H1 (cell line): ENCODE data around the gene KIN. TPM values are rescaled to one million over a fixed set of nuclear protein-coding genes. Genes with fewer than 3 reads are reported as not detected.

Source experiments
- CTCF ChIA-PET: fragments of 300-600 bp; sonication (Branson Sonifier 250); formaldehyde crosslinking; loops from one replicate; lab custom pipeline; 2021; ENCODE audit not compliant: partially characterized antibody; lab: Charles Lee
- POLR2A ChIA-PET: fragments of 300-600 bp; sonication (Branson Sonifier 250); formaldehyde crosslinking; loops from one replicate; lab custom pipeline; 2021; ENCODE audit warnings: inconsistent platforms; ENCODE audit not compliant: partially characterized antibody; lab: Charles Lee
- DNase-seq, 2 experiments: peaks; one replicate each; pipeline versions ENCODE4 v3.0.0 to v3.0.0-alpha.2; 2010 to 2022; ENCODE audit warnings: low spot score in 2 of 2, low read depth in 1 of 2, mixed read lengths in 1 of 2
- FAIRE-seq: peaks from 2 replicates; lab custom pipeline; 2011; peaks lifted over from hg19 to GRCh38; lab: Jason Lieb, UNC
- H2AFZ ChIP-seq: 2 replicates; pipeline ENCODE4 v1.8.1; 2012; ENCODE audit warnings: low read length, inconsistent platforms
- H2AK5ac ChIP-seq: 2 replicates; pipeline ENCODE4 v1.6.1; 2013; ENCODE audit warnings: low read depth, low read length
- H2BK120ac ChIP-seq: replicated peaks from 2 replicates; pipeline ENCODE3; 2013; ENCODE audit warnings: low read depth, low read length, inconsistent platforms
- H2BK12ac ChIP-seq: 2 replicates; pipeline ENCODE4 v1.6.1; 2013; ENCODE audit warnings: low read depth, low read length
- H2BK15ac ChIP-seq: 2 replicates; pipeline ENCODE4 v1.6.1; 2013; ENCODE audit warnings: low read length
- H2BK20ac ChIP-seq: 2 replicates; pipeline ENCODE4 v1.6.1; 2013; ENCODE audit warnings: low read length
- H2BK5ac ChIP-seq: 2 replicates; pipeline ENCODE4 v1.6.1; 2013; ENCODE audit warnings: low read depth, low read length
- H3K14ac ChIP-seq: 2 replicates; pipeline ENCODE4 v1.6.1; 2013; ENCODE audit warnings: inconsistent platforms; ENCODE audit not compliant: insufficient read length
- H3K18ac ChIP-seq: 2 replicates; pipeline ENCODE4 v1.6.1; 2013; ENCODE audit warnings: low read length; ENCODE audit errors: extremely low read depth
- H3K23ac ChIP-seq: 2 replicates; pipeline ENCODE4 v1.6.1; 2013; ENCODE audit warnings: inconsistent platforms; ENCODE audit not compliant: insufficient read length
- H3K23me2 ChIP-seq: 2 replicates; pipeline ENCODE4 v1.6.1; 2013; ENCODE audit warnings: low read depth, low read length
- H3K27ac ChIP-seq: 2 replicates; pipeline ENCODE4 v1.6.1; 2011; ENCODE audit warnings: low read depth, low read length, inconsistent platforms
- H3K27me3 ChIP-seq, 4 experiments: replicated peaks in 1 of 4; 1 replicate in 1 of 4; 2 replicates in 3 of 4; pipeline versions ENCODE4 v1.6.1 to v1.8.1; 2011 to 2013; ENCODE audit warnings: low read length in 3 of 4, mild to moderate bottlenecking in 3 of 4, inconsistent platforms in 2 of 4, mixed read lengths in 2 of 4, moderate library complexity in 1 of 4; ENCODE audit not compliant: control insufficient read depth in 3 of 4, insufficient read depth in 3 of 4; ENCODE audit errors: extremely low read depth in 1 of 4
- H3K36me3 ChIP-seq, 4 experiments: 2 replicates each; pipeline versions ENCODE4 v1.6.1 to v1.8.1; 2011 to 2013; ENCODE audit warnings: mild to moderate bottlenecking in 4 of 4, low read length in 3 of 4, moderate library complexity in 2 of 4, control low read depth in 1 of 4, inconsistent platforms in 1 of 4; ENCODE audit not compliant: insufficient read depth in 4 of 4, control insufficient read depth in 2 of 4
- H3K4ac ChIP-seq: replicated peaks from 2 replicates; pipeline ENCODE3; 2013; ENCODE audit warnings: low read length, low read depth, mixed read lengths, inconsistent platforms; ENCODE audit not compliant: insufficient read length
- H3K4me1 ChIP-seq, 4 experiments: replicated peaks in 1 of 4; 1 replicate in 1 of 4; 2 replicates in 3 of 4; pipeline versions ENCODE4 v1.6.1 to v1.8.1; 2011 to 2013; ENCODE audit warnings: low read length in 3 of 4, inconsistent platforms in 2 of 4, mixed read lengths in 1 of 4; ENCODE audit not compliant: insufficient read depth in 4 of 4, control insufficient read depth in 3 of 4
- H3K4me2 ChIP-seq, 2 experiments: 2 replicates each; pipeline versions ENCODE4 v1.6.1 to v1.8.1; 2011 to 2013; ENCODE audit warnings: low read depth in 2 of 2, low read length in 2 of 2, control low read depth in 1 of 2, inconsistent platforms in 1 of 2, mild to moderate bottlenecking in 1 of 2; ENCODE audit not compliant: insufficient read depth in 1 of 2
- H3K4me3 ChIP-seq, 4 experiments: fragments of 200-600, 300-600 bp in 1 of 4; sonication (generic), shearing (Covaris generic), sonication (Bioruptor Twin) in 1 of 4; 2 replicates each; pipeline versions ENCODE4 v1.5.1 to v1.8.1; 2011 to 2016; ENCODE audit warnings: low read length in 4 of 4, low read depth in 3 of 4, control low read depth in 2 of 4, inconsistent platforms in 2 of 4, mild to moderate bottlenecking in 2 of 4, mixed read lengths in 1 of 4, moderate library complexity in 1 of 4; ENCODE audit not compliant: insufficient read depth in 2 of 4; ENCODE audit errors: extremely low read depth in 1 of 4
- H3K56ac ChIP-seq: replicated peaks from 2 replicates; pipeline ENCODE3; 2013; ENCODE audit warnings: low read depth, mild to moderate bottlenecking, mixed read lengths, low read length, inconsistent platforms; ENCODE audit not compliant: insufficient read length
- H3K79me1 ChIP-seq: 2 replicates; pipeline ENCODE4 v1.6.1; 2013; ENCODE audit warnings: low read depth, low read length, control low read depth
- H3K79me2 ChIP-seq, 2 experiments: 2 replicates each; pipeline versions ENCODE4 v1.6.1 to v1.8.1; 2012 to 2013; ENCODE audit warnings: low read length in 2 of 2, mild to moderate bottlenecking in 2 of 2, inconsistent platforms in 1 of 2; ENCODE audit not compliant: insufficient read depth in 2 of 2, control insufficient read depth in 1 of 2
- H3K9ac ChIP-seq, 4 experiments: replicated peaks in 1 of 4; 1 replicate in 1 of 4; 2 replicates in 3 of 4; pipeline versions ENCODE4 v1.6.1 to v1.8.1; 2011 to 2013; ENCODE audit warnings: low read depth in 3 of 4, low read length in 3 of 4, control low read depth in 2 of 4, mild to moderate bottlenecking in 2 of 4, moderate library complexity in 2 of 4, inconsistent platforms in 1 of 4; ENCODE audit errors: extremely low read depth in 1 of 4
- H3K9me3 ChIP-seq, 2 experiments: 2 replicates each; pipeline versions ENCODE4 v1.6.1 to v1.8.1; 2012 to 2013; ENCODE audit warnings: mild to moderate bottlenecking in 2 of 2, moderate library complexity in 2 of 2, control low read depth in 1 of 2, inconsistent platforms in 1 of 2, low read depth in 1 of 2, low read length in 1 of 2, mixed read lengths in 1 of 2; ENCODE audit not compliant: insufficient read depth in 2 of 2
- H4K20me1 ChIP-seq, 2 experiments: replicated peaks in 1 of 2; 2 replicates each; pipeline versions ENCODE3 to v1.8.1; 2011 to 2013; ENCODE audit warnings: inconsistent platforms in 2 of 2, low read length in 2 of 2, mild to moderate bottlenecking in 1 of 2; ENCODE audit not compliant: insufficient read depth in 2 of 2, control insufficient read depth in 1 of 2
- H4K5ac ChIP-seq: 2 replicates; pipeline ENCODE4 v1.6.1; 2013; ENCODE audit warnings: low read length, low read depth, mixed read lengths, inconsistent platforms; ENCODE audit not compliant: insufficient read length
- H4K8ac ChIP-seq: 2 replicates; pipeline ENCODE4 v1.8.0; 2013; ENCODE audit warnings: mild to moderate bottlenecking, moderate library complexity, low read length, inconsistent platforms; ENCODE audit not compliant: insufficient read depth; ENCODE audit errors: extremely low read depth
- H4K91ac ChIP-seq: replicated peaks from 2 replicates; pipeline ENCODE3; 2013; ENCODE audit warnings: low read length, mixed read lengths, inconsistent platforms; ENCODE audit not compliant: insufficient read length
- BACH1 ChIP-seq: IDR thresholded peaks from 2 replicates; pipeline ENCODE4 v1.6.1; 2012; ENCODE audit warnings: low read length, improper control_type of control experiment
- SIN3A ChIP-seq, 2 experiments: IDR thresholded peaks in 1 of 2; conservative IDR thresholded peaks in 1 of 2; 2 replicates each; pipeline ENCODE4 v1.6.1; 2011 to 2012; ENCODE audit warnings: low read length in 2 of 2, improper control_type of control experiment in 1 of 2, low read depth in 1 of 2, mild to moderate bottlenecking in 1 of 2
- SIRT6 ChIP-seq: IDR thresholded peaks from one replicate; pipeline ENCODE4 v1.7.1; 2012; ENCODE audit warnings: low read length, inconsistent platforms
- TAF7 ChIP-seq: optimal IDR thresholded peaks from 2 replicates; pipeline ENCODE3; 2011; ENCODE audit warnings: low read depth, mild to moderate bottlenecking, inconsistent platforms, low read length, moderate library complexity, borderline replicate concordance
- WGBS, 2 experiments: shearing (Covaris generic) in 1 of 2; methylation state at CpG; one replicate each; pipeline versions ENCODE4 v1.1.6 to v1.1.7; 2013 to 2015; ENCODE audit warnings: low lambda C conversion rate in 2 of 2, mixed read lengths in 2 of 2, inconsistent platforms in 1 of 2, low coverage in 1 of 2, missing lambda C conversion rate in 1 of 2; ENCODE audit not compliant: insufficient replicate concordance in 2 of 2, insufficient coverage in 1 of 2, insufficient read length in 1 of 2; ENCODE audit errors: extremely low coverage in 1 of 2, missing lambda C conversion rate in 1 of 2; 5-methylcytosine and 5-hydroxymethylcytosine counted together
- polyA plus RNA-seq, 7 experiments: library from polyadenylated mRNA; depleted of rRNA in 3 of 7; stranded (reverse) in 5 of 7; unstranded in 2 of 7; fragments of >200 nt in 5 of 7; fragments of 200-250 nt in 2 of 7; gene quantifications; 1 replicate in 5 of 7; 2 replicates in 1 of 7; 4 replicates in 1 of 7; pipeline versions ENCODE4 v1.2.1 to v1.2.3, GENCODE V29; 2011 to 2013; ENCODE audit warnings: missing spikeins in 2 of 7, mixed read lengths in 2 of 7
- total RNA-seq: library from RNA; stranded (reverse); fragmentation: NEBNext Ultra II Directional; extraction: Animal tissue kit (Norgen Biotek cat#: 25700); gene quantifications from 2 replicates; pipeline ENCODE4 v1.2.1, GENCODE V29; 2021

Gene KIN
- total and polyA plus RNA-seq, 2 of the 8 experiments (the other 6 are each of a cell fraction or from before 2014, with no cell fraction given) = 3.7 to 16.5 TPM

- Histone ChIP-seq H3K4me1 (no peaks in the 10 kb centered on the region), H2AK5ac (no peak overlapping the region), H3K36me3 (peaks cover 0 to 18% (median 12%) of the 10 kb centered on the region in 4 experiments; a peak in 7 of 8 replicates), H3K9ac (no peak overlapping the region), H3K27ac (no peak overlapping the region), H2BK20ac (no peak overlapping the region), H3K4ac (no peak overlapping the region), H3K18ac (no peak overlapping the region), H3K14ac (no peak overlapping the region), H4K8ac (no peak overlapping the region), H2BK120ac (no peak overlapping the region), H3K79me1 (no peaks in the 10 kb centered on the region), H4K20me1 (peaks cover 0 to 2% of the 10 kb centered on the region in 2 experiments), H3K23me2 (no peaks in the 10 kb centered on the region), H2BK5ac (no peak overlapping the region), H2BK15ac (no peak overlapping the region), H3K4me2 (no peak overlapping the region), H3K56ac (no peak overlapping the region), H3K27me3 (no peaks in the 10 kb centered on the region), H2BK12ac (no peak overlapping the region), H4K91ac (no peak overlapping the region), H2AFZ (no peak overlapping the region), H3K79me2 (no peaks in the 10 kb centered on the region), H4K5ac (no peak overlapping the region), H3K9me3 (no peaks in the 10 kb centered on the region), H3K23ac (no peak overlapping the region), H3K4me3 (no peak overlapping the region)
- DNase-seq = no peak
- ChIA-PET CTCF (interaction anchor here (1.6 kb wide), 1 partner anchor 220 kb away, joined by 3 read pairs; no protein-coding TSS in a partner anchor), POLR2A (interaction anchor here (1.4 kb wide), 1 partner anchor 10 kb away, joined by 5 read pairs; no protein-coding TSS in a partner anchor)
- no peak for FAIRE-seq
- 92% methylated on average over 5 of the region's 5 CpGs; no CpG with 5 or more reads in 1 of the 2 experiments for WGBS, 2 experiments
- TF ChIP-seq BACH1 = no peak
- no peak for TF ChIP-seq SIN3A (conservative IDR thresholded peaks at IDR 0.05 in 1 of 2, IDR thresholded peaks at IDR 0.05 in 1 of 2; ENCODE audit: low read depth in 1 of 2, low read length in 2 of 2)
- TF ChIP-seq TAF7 = no peak
- TF ChIP-seq SIRT6 = no peak
Observed at GRCh38 chr10:7750222-7750621, 37.6 kb downstream of the KIN start.
